Neural cell (in vitro differentiated cells): ENCODE data around the gene SRRD.

Experiments used
- EP300 ChIP-seq: fragments of 450-650 bp; conservative IDR thresholded peaks from 2 replicates; pipeline ENCODE4 v1.6.1; 2014; ENCODE audit warnings: antibody characterized with exemption, mild to moderate bottlenecking, moderate library complexity; ENCODE audit not compliant: poor library complexity, severe bottlenecking
- EZH2 ChIP-seq: fragments of 200-600, 300-800 bp; shearing (Covaris generic), sonication (generic); IDR thresholded peaks from 2 replicates; pipeline ENCODE4 v1.6.1; 2014; ENCODE audit warnings: antibody characterized with exemption, low read length, borderline replicate concordance, mild to moderate bottlenecking; ENCODE audit not compliant: insufficient read depth, poor library complexity, severe bottlenecking
- POLR2AphosphoS5 ChIP-seq: IDR thresholded peaks from 2 replicates; pipeline ENCODE4 v1.6.1; 2012
- RAD21 ChIP-seq: fragments of 450-650 bp; conservative IDR thresholded peaks from 2 replicates; pipeline ENCODE4 v1.6.1; 2014; ENCODE audit warnings: antibody characterized with exemption, mild to moderate bottlenecking, moderate library complexity
- REST ChIP-seq: IDR thresholded peaks from 2 replicates; pipeline ENCODE4 v1.6.1; 2012; ENCODE audit warnings: borderline replicate concordance
- TF ChIP-seq, protein P1 (sequence below): fragments of 450-650 bp; IDR thresholded peaks from 2 replicates; pipeline ENCODE4 v1.5.1; 2014; ENCODE audit warnings: antibody characterized with exemption, mild to moderate bottlenecking, moderate library complexity; ENCODE audit not compliant: poor library complexity, severe bottlenecking

GRCh38 chr22:26540119-26540518, 56.4 kb downstream of the SRRD start:
- TF ChIP-seq, protein P1, sequence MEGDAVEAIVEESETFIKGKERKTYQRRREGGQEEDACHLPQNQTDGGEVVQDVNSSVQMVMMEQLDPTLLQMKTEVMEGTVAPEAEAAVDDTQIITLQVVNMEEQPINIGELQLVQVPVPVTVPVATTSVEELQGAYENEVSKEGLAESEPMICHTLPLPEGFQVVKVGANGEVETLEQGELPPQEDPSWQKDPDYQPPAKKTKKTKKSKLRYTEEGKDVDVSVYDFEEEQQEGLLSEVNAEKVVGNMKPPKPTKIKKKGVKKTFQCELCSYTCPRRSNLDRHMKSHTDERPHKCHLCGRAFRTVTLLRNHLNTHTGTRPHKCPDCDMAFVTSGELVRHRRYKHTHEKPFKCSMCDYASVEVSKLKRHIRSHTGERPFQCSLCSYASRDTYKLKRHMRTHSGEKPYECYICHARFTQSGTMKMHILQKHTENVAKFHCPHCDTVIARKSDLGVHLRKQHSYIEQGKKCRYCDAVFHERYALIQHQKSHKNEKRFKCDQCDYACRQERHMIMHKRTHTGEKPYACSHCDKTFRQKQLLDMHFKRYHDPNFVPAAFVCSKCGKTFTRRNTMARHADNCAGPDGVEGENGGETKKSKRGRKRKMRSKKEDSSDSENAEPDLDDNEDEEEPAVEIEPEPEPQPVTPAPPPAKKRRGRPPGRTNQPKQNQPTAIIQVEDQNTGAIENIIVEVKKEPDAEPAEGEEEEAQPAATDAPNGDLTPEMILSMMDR, result no peak
- TF ChIP-seq EZH2, result no peak
- TF ChIP-seq REST, result no peak
- no peak for TF ChIP-seq POLR2AphosphoS5
- no peak for TF ChIP-seq RAD21
- TF ChIP-seq EP300, result no peak
